K562 (cell line): ENCODE results near the gene IKBKE. TPM values are rescaled to one million over a fixed set of nuclear protein-coding genes. Genes with fewer than 3 reads are reported as not detected.

Experiments used
- CHAMP1 ChIP-seq: fragments of 450-650 bp; IDR thresholded peaks from 2 replicates; pipeline ENCODE4 v1.6.1; 2016; ENCODE audit warnings: mild to moderate bottlenecking
- DPF2 ChIP-seq: fragments of 450-650 bp; IDR thresholded peaks from 2 replicates; pipeline ENCODE4 v1.6.1; 2016
- E2F6 ChIP-seq, 2 experiments: IDR thresholded peaks; 2 replicates each; pipeline ENCODE4 v1.6.1; 2011; ENCODE audit warnings: borderline replicate concordance in 1 of 2, control low read depth in 1 of 2, low read depth in 1 of 2, low read length in 1 of 2, mild to moderate bottlenecking in 1 of 2, mixed read lengths in 1 of 2, moderate library complexity in 1 of 2; ENCODE audit not compliant: insufficient read depth in 1 of 2, insufficient read length in 1 of 2, poor library complexity in 1 of 2, severe bottlenecking in 1 of 2; ENCODE audit errors: extremely low read depth in 1 of 2
- KLF13 ChIP-seq: fragments of 450-650 bp; IDR thresholded peaks from 2 replicates; pipeline ENCODE4 v1.6.1; 2016; ENCODE audit warnings: missing genetic modification characterization, low read depth, mild to moderate bottlenecking, missing compliant biosample characterization, moderate library complexity, borderline replicate concordance
- MAFF ChIP-seq: IDR thresholded peaks from 2 replicates; pipeline ENCODE4 v1.6.1; 2012; ENCODE audit warnings: low read length, improper control_type of control experiment
- SMARCA4 ChIP-seq: fragments of 450-650 bp; IDR thresholded peaks from 2 replicates; pipeline ENCODE4 v1.6.1; 2016
- ZEB2 ChIP-seq: fragments of 450-650 bp; IDR thresholded peaks from 2 replicates; pipeline ENCODE4 v1.6.1; 2016
- ZNF609 ChIP-seq: sonication (generic); formaldehyde crosslinking; IDR thresholded peaks from 2 replicates; pipeline ENCODE4 v1.8.1; 2023; ENCODE audit warnings: missing genetic modification reagents, mild to moderate bottlenecking, borderline replicate concordance
- polyA plus RNA-seq, 8 experiments: library from polyadenylated mRNA; depleted of rRNA in 4 of 8; stranded (reverse) in 5 of 8; unstranded in 3 of 8; fragments of >200 nt; fragmentation: Nextera tagmentation in 2 of 8; fragmentation: Illumina TruSeq in 1 of 8; extraction: Ambion mirVana in 2 of 8; extraction: Trizol in 1 of 8; gene quantifications; 2 replicates each; pipeline versions ENCODE4 v1.2.1 to v1.2.3, GENCODE V29; 2011 to 2014; ENCODE audit warnings: inconsistent platforms in 1 of 8, missing spikeins in 1 of 8
- total RNA-seq, 7 experiments: library from RNA; depleted of rRNA in 6 of 7; stranded (reverse); fragments of >200 nt in 6 of 7; fragmentation: Illumina TruSeq in 2 of 7; extraction: Trizol in 2 of 7; gene quantifications; 2 replicates each; pipeline versions ENCODE4 v1.2.1 to v1.2.3, GENCODE V29; 2011 to 2021; ENCODE audit warnings: low replicate concordance in 1 of 7

IKBKE gene
- total and polyA plus RNA-seq, 9 of the 15 experiments (the other 6 are each of a cell fraction or from before 2014, with no cell fraction given), result 2.3 to 9.0 (median 4.8) TPM

- TF ChIP-seq CHAMP1, result no peak
- TF ChIP-seq ZNF609 (CRISPR knock-in tag), result no peak
- TF ChIP-seq E2F6 (IDR thresholded peaks at IDR 0.05; ENCODE audit: borderline replicate concordance in 1 of 2, extremely low read depth in 1 of 2, insufficient read depth in 1 of 2, insufficient read length in 1 of 2, low read depth in 1 of 2, low read length in 1 of 2, poor library complexity in 1 of 2, severe bottlenecking in 1 of 2), result peak in 1 of 2 experiments; percentile 20
- peak; percentile 76 for TF ChIP-seq ZEB2
- TF ChIP-seq KLF13 (tag), result no peak
- TF ChIP-seq MAFF, result no peak
- peak; percentile 38; the same call in 1 of the 2 replicates for TF ChIP-seq DPF2
- TF ChIP-seq SMARCA4, result peak; percentile 19; the same call in 1 of the 2 replicates
Measured at GRCh38 chr1:206466840-206467649, 3.2 kb upstream of the IKBKE start (continued).
